Panc1 (cell line): ENCODE data around the gene EEF1AKMT1. TPM values are rescaled to one million over a fixed set of nuclear protein-coding genes. Genes with fewer than 3 reads are reported as not detected.

Source experiments
- ATAC-seq: fragments of 200-7000 bp; cut with Tn5 transposase; 2 replicates; pipeline ENCODE4 v1.9.1; 2020; ENCODE audit warnings: mild to moderate bottlenecking, moderate library complexity
- BruUV-seq: library from RNA; stranded (reverse); fragments of 400-500 nt; replicated peaks from 2 replicates; lab custom pipeline; 2021; lab: Mats Ljungman, UMichigan
- CTCF ChIA-PET: fragments of 300-600 bp; sonication (Branson Sonifier 250); formaldehyde crosslinking; loops from one replicate; lab custom pipeline; 2022; ENCODE audit warnings: antibody characterized with exemption; lab: Charles Lee
- POLR2A ChIA-PET: fragments of 300-600 bp; sonication (Branson Sonifier 250); formaldehyde crosslinking; loops from one replicate; lab custom pipeline; 2022; ENCODE audit warnings: antibody characterized with exemption; lab: Charles Lee
- DNase-seq: peaks from one replicate; pipeline ENCODE4 v3.0.0-alpha.2; 2010; ENCODE audit warnings: low read depth, low spot score
- H3K27ac ChIP-seq: 2 replicates; pipeline ENCODE4 v1.5.1; 2011; ENCODE audit warnings: mild to moderate bottlenecking, low read length, inconsistent platforms
- H3K27me3 ChIP-seq: fragments of 200-500 bp; sonication (Bioruptor generic); 2 replicates; pipeline ENCODE4 v1.6.0; 2014; ENCODE audit warnings: low read length, inconsistent platforms; ENCODE audit not compliant: control insufficient read depth, insufficient read depth
- H3K36me3 ChIP-seq: fragments of 200-500 bp; sonication (Bioruptor generic); 2 replicates; pipeline ENCODE4 v1.5.1; 2014; ENCODE audit warnings: inconsistent platforms, mild to moderate bottlenecking, low read length, moderate library complexity; ENCODE audit not compliant: control insufficient read depth, insufficient read depth
- H3K4me1 ChIP-seq: 2 replicates; pipeline ENCODE4 v1.5.1; 2011; ENCODE audit warnings: inconsistent platforms, mild to moderate bottlenecking, low read length, moderate library complexity; ENCODE audit not compliant: control insufficient read depth, insufficient read depth
- H3K4me3 ChIP-seq, 2 experiments: 2 replicates each; pipeline ENCODE4 v1.5.1; 2011 to 2012; ENCODE audit warnings: low read depth in 2 of 2, low read length in 2 of 2, mild to moderate bottlenecking in 2 of 2, inconsistent platforms in 1 of 2, moderate library complexity in 1 of 2
- H3K9me3 ChIP-seq: fragments of 200-500 bp; sonication (Bioruptor generic); 2 replicates; pipeline ENCODE4 v1.5.1; 2014; ENCODE audit warnings: low read depth, mild to moderate bottlenecking, inconsistent platforms, low read length, moderate library complexity; ENCODE audit not compliant: control insufficient read depth, insufficient read depth
- CTCF ChIP-seq: fragments of 450-650 bp; IDR thresholded peaks from 2 replicates; pipeline ENCODE4 v1.5.1; 2017; ENCODE audit warnings: mild to moderate bottlenecking
- POLR2AphosphoS5 ChIP-seq: IDR thresholded peaks from 2 replicates; pipeline ENCODE4 v1.6.1; 2012; ENCODE audit warnings: mild to moderate bottlenecking, low read depth, low read length, moderate library complexity
- REST ChIP-seq, 2 experiments: IDR thresholded peaks; 2 replicates each; pipeline ENCODE4 v1.6.1; 2011 to 2012; ENCODE audit warnings: low read depth in 2 of 2, control low read depth in 1 of 2, low read length in 1 of 2, mild to moderate bottlenecking in 1 of 2, moderate library complexity in 1 of 2; ENCODE audit not compliant: insufficient read depth in 1 of 2
- SIN3A ChIP-seq: IDR thresholded peaks from 2 replicates; pipeline ENCODE4 v1.6.1; 2012; ENCODE audit warnings: low read depth, mild to moderate bottlenecking, low read length, moderate library complexity, borderline replicate concordance; ENCODE audit not compliant: insufficient read depth
- TCF7L2 ChIP-seq: IDR thresholded peaks from 2 replicates; pipeline ENCODE4 v1.6.1; 2011; ENCODE audit warnings: mild to moderate bottlenecking, low read depth, low read length, inconsistent platforms
- in situ Hi-C: cut with HindIII; loops from 2 replicates; pipeline ENCODE4 v1.10.0; 2016; ENCODE audit warnings: low sequenced_read_pairs, low pct_unique_long_range_greater_than_20kb
- intact Hi-C: fragments of 100-400 bp; cut with micrococcal nuclease; formaldehyde crosslinking; loops from one replicate; pipeline ENCODE4 v1.10.0; 2022; ENCODE audit not compliant: unreplicated experiment
- total RNA-seq: library from RNA; stranded (reverse); gene quantifications from one replicate; pipeline ENCODE4 v1.2.1, GENCODE V29; 2021; ENCODE audit not compliant: unreplicated experiment

EEF1AKMT1 gene
- total RNA-seq, 1 experiment from 2014 or later, result 5.4 TPM

GRCh38 chr13:20767309-20767943, 6.3 kb downstream of the EEF1AKMT1 start:
- ATAC-seq (no peak), DNase-seq (no peak)
- intact Hi-C loops (no loop called here), in situ Hi-C loops (no loop called here)
- no peak overlapping the region for H3K27ac ChIP-seq
- no peaks in the 10 kb centered on the region for H3K36me3 ChIP-seq
- ChIA-PET POLR2A (no interaction called here), CTCF (interaction anchor here (0.6 kb wide), 1 partner anchor 105 kb away, joined by 4 read pairs; no protein-coding TSS in a partner anchor)
- H3K4me1 ChIP-seq, result no peaks in the 10 kb centered on the region
- H3K9me3 ChIP-seq, result no peaks in the 10 kb centered on the region
- H3K27me3 ChIP-seq, result no peaks in the 10 kb centered on the region
- no peak overlapping the region for H3K4me3 ChIP-seq
- TSS peak; percentile 25 for BruUV-seq
- no peak for TF ChIP-seq TCF7L2
- TF ChIP-seq SIN3A, result no peak
- TF ChIP-seq CTCF, result no peak
- TF ChIP-seq POLR2AphosphoS5, result no peak
- no peak for TF ChIP-seq REST (IDR thresholded peaks at IDR 0.05; ENCODE audit: insufficient read depth in 1 of 2, low read depth in 2 of 2, low read length in 1 of 2)

- no peaks in the 10 kb centered on the region for H3K36me3 ChIP-seq
- ChIA-PET CTCF (no interaction called here), POLR2A (no interaction called here)
- intact Hi-C loops (no loop called here), in situ Hi-C loops (no loop called here)
- no peaks in the 10 kb centered on the region for H3K9me3 ChIP-seq
- H3K4me3 ChIP-seq, result no peak overlapping the region
- BruUV-seq, result no TSS peak
- no peak overlapping the region for H3K27ac ChIP-seq
- no peak for DNase-seq
- H3K27me3 ChIP-seq, result no peaks in the 10 kb centered on the region
- H3K4me1 ChIP-seq, result no peaks in the 10 kb centered on the region
- TF ChIP-seq CTCF (no peak), SIN3A (no peak)
- ATAC-seq, result no peak
Measured at GRCh38 chr13:20760872-20761271, 12.9 kb downstream of the EEF1AKMT1 start.
